Activated naive CD8-positive, alpha-beta T cell (primary cell): ENCODE data around the gene CDH5.

Experiments
- H3K27ac Mint-ChIP-seq: one replicate; pipeline ENCODE4 v1.8.0; 2021; ENCODE audit warnings: mixed read lengths
- H3K27me3 Mint-ChIP-seq: one replicate; pipeline ENCODE4 v1.8.0; 2021; ENCODE audit warnings: mixed read lengths
- H3K36me3 Mint-ChIP-seq: one replicate; pipeline ENCODE4 v1.8.0; 2021; ENCODE audit warnings: mixed read lengths
- H3K4me1 Mint-ChIP-seq: one replicate; pipeline ENCODE4 v1.8.0; 2021; ENCODE audit warnings: low read depth, mixed read lengths
- H3K4me3 Mint-ChIP-seq: one replicate; pipeline ENCODE4 v1.8.0; 2021; ENCODE audit warnings: mild to moderate bottlenecking, mixed read lengths
- H3K9me3 Mint-ChIP-seq: one replicate; pipeline ENCODE4 v1.8.0; 2021; ENCODE audit warnings: low read depth, mixed read lengths

CDH5 gene

DNA sequence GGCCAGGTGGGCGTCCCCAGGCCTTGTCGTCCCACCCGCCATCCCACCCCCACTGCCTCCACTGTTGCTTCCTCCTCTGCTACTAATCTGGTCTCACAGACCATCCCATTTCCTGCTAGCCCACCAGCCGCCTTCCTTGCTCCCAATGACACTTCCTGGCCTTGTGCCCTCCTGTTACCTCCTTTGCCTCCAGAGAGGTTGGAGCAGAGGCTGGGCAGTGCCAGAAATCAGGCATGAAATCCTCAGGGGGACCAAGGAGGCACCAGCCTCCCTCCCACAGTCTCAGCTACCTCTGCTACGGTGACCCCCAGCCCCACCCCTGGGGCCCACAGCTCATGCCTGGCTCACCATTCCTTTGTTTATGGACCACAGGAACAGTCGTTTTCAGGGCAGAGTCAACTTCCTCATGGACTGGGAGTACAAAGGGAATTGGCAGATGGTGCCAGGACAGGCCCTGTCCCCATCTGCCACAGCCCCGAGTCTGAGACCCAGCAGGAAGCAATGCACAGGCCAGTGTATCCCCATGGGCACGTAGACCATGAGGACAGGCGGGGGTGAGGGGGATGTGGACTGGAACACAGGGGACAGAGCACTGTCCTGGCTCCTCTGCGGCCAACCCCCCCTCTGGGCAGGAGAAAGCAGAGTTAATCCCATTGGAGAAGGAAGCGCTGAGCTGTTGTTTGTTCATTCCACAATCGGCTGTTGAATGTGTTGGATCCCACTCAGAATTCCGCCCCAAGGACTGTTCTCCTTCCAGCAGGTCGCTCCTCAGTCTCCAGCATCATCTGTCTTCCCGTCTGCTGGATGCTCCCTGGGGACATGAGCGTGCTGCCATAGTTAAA, 2.2 kb upstream of the CDH5 start:
- H3K36me3 Mint-ChIP-seq = no peaks in the 10 kb centered on the region

DNA sequence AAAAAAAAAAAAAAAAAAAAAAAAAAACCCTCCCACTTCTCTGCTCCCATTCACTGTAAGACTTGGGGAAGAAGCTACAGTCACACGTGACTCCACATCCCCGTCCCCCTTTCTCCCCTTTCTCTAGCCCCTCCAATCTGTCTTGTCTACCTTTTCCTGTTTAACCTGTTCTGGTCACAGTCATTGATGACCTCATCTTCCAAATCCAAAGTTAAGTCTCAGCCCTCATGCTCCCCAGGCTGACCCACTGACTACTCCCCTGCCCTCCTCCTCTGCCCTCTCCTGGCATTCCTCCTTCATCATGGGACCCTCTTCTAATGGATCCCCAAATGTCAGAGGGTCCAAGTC, 1.6 kb upstream of the CDH5 start:
- Mint-ChIP-seq H3K4me3 (no peak overlapping the region), H3K9me3 (no peaks in the 10 kb centered on the region), H3K27me3 (peaks cover 35% of the 10 kb centered on the region), H3K27ac (no peak overlapping the region), H3K4me1 (no peaks in the 10 kb centered on the region), H3K36me3 (no peaks in the 10 kb centered on the region)

More for the DNA sequence above, 2.2 kb upstream of the CDH5 start:
- no peak overlapping the region for H3K4me3 Mint-ChIP-seq
- H3K27me3 Mint-ChIP-seq = peaks cover 35% of the 10 kb centered on the region
- H3K4me1 Mint-ChIP-seq = no peaks in the 10 kb centered on the region
- H3K27ac Mint-ChIP-seq = no peak overlapping the region
- H3K9me3 Mint-ChIP-seq = no peaks in the 10 kb centered on the region

- Mint-ChIP-seq H3K27me3 (peaks cover 31% of the 10 kb centered on the region), H3K4me1 (no peaks in the 10 kb centered on the region)
These were observed 840 bp upstream of the CDH5 start for GRCh38 chr16:66365651-66366050.

GRCh38 chr16:66367968-66368891, 1.7 kb downstream of the CDH5 start:
- Mint-ChIP-seq H3K36me3 (no peaks in the 10 kb centered on the region), H3K9me3 (no peaks in the 10 kb centered on the region), H3K4me1 (no peaks in the 10 kb centered on the region), H3K4me3 (no peak overlapping the region), H3K27me3 (peaks cover 15% of the 10 kb centered on the region), H3K27ac (no peak overlapping the region)

More at GRCh38 chr16:66365651-66366050, 840 bp upstream of the CDH5 start:
- H3K4me3 Mint-ChIP-seq = no peak overlapping the region
- no peak overlapping the region for H3K27ac Mint-ChIP-seq
- H3K36me3 Mint-ChIP-seq = no peaks in the 10 kb centered on the region
- no peaks in the 10 kb centered on the region for H3K9me3 Mint-ChIP-seq

- H3K4me3 Mint-ChIP-seq = no peak overlapping the region
- H3K27me3 Mint-ChIP-seq = peaks cover 12% of the 10 kb centered on the region
- no peaks in the 10 kb centered on the region for H3K9me3 Mint-ChIP-seq
- no peak overlapping the region for H3K27ac Mint-ChIP-seq
- H3K36me3 Mint-ChIP-seq = no peaks in the 10 kb centered on the region
- H3K4me1 Mint-ChIP-seq = no peaks in the 10 kb centered on the region
These were observed 2.6 kb downstream of the CDH5 start for GRCh38 chr16:66369055-66369592.

- Mint-ChIP-seq H3K4me1 (no peaks in the 10 kb centered on the region), H3K27me3 (no peaks in the 10 kb centered on the region), H3K36me3 (no peaks in the 10 kb centered on the region), H3K27ac (no peak overlapping the region), H3K9me3 (no peaks in the 10 kb centered on the region), H3K4me3 (no peak overlapping the region)
These were observed 4.5 kb downstream of the CDH5 start for GRCh38 chr16:66370786-66371684.

- no peaks in the 10 kb centered on the region for H3K36me3 Mint-ChIP-seq
- no peaks in the 10 kb centered on the region for H3K27me3 Mint-ChIP-seq
- H3K4me3 Mint-ChIP-seq = no peak overlapping the region
These were observed 5.8 kb downstream of the CDH5 start for GRCh38 chr16:66372078-66372897.

DNA sequence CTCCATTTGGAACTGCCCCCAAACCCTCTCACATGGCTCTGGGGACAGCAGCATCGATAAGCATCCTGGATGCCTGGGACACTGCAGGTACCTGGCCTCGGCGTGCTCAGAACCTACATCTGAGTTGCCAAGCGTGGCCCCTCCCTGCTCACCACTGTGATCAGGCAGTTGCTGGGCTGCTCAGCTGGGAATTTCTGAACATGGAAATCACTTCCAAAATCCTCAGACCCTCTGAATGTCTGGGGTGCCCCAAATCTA, 6.3 kb downstream of the CDH5 start:
- Mint-ChIP-seq H3K9me3 (no peaks in the 10 kb centered on the region), H3K36me3 (no peaks in the 10 kb centered on the region), H3K27ac (no peak overlapping the region), H3K4me3 (no peak overlapping the region), H3K4me1 (no peaks in the 10 kb centered on the region), H3K27me3 (no peaks in the 10 kb centered on the region)

More at GRCh38 chr16:66372078-66372897, 5.8 kb downstream of the CDH5 start:
- Mint-ChIP-seq H3K27ac (no peak overlapping the region), H3K4me1 (no peaks in the 10 kb centered on the region), H3K9me3 (no peaks in the 10 kb centered on the region)

- no peaks in the 10 kb centered on the region for H3K27me3 Mint-ChIP-seq
- H3K4me3 Mint-ChIP-seq = no peak overlapping the region
- no peak overlapping the region for H3K27ac Mint-ChIP-seq
- no peaks in the 10 kb centered on the region for H3K36me3 Mint-ChIP-seq
- no peaks in the 10 kb centered on the region for H3K4me1 Mint-ChIP-seq
- no peaks in the 10 kb centered on the region for H3K9me3 Mint-ChIP-seq
These were observed 7.2 kb downstream of the CDH5 start for GRCh38 chr16:66373667-66374066.

GRCh38 chr16:66374176-66374575, 7.7 kb downstream of the CDH5 start:
- H3K27me3 Mint-ChIP-seq = no peaks in the 10 kb centered on the region
- no peaks in the 10 kb centered on the region for H3K9me3 Mint-ChIP-seq
- H3K36me3 Mint-ChIP-seq = no peaks in the 10 kb centered on the region
- H3K27ac Mint-ChIP-seq = no peak overlapping the region
- H3K4me1 Mint-ChIP-seq = no peaks in the 10 kb centered on the region
- no peak overlapping the region for H3K4me3 Mint-ChIP-seq

DNA sequence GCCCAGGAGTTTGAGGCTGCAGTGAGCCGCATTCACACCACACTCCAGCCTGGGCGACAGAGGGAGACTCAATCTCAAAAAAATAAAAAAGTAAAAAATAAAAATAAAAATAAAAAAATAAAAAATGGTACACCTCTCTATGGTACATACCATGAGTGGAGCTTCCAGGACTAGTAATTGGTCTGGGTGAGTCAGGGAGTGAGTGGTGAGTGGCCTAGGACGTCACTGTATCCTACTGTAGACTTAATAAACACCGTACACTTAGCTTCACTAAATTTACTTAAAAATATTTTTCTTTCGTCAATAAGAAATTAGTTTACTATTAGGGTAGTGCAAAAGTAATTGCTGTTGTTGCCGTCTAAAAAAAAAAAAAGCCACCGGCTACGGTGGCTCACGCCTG, 9.0 kb downstream of the CDH5 start:
- Mint-ChIP-seq H3K4me3 (no peak overlapping the region), H3K36me3 (no peaks in the 10 kb centered on the region), H3K27ac (no peak overlapping the region), H3K9me3 (no peaks in the 10 kb centered on the region), H3K4me1 (no peaks in the 10 kb centered on the region), H3K27me3 (no peaks in the 10 kb centered on the region)

- Mint-ChIP-seq H3K4me1 (no peaks in the 10 kb centered on the region), H3K36me3 (no peaks in the 10 kb centered on the region), H3K27me3 (no peaks in the 10 kb centered on the region), H3K4me3 (no peak overlapping the region), H3K27ac (no peak overlapping the region), H3K9me3 (no peaks in the 10 kb centered on the region)
These were observed 9.6 kb downstream of the CDH5 start for GRCh38 chr16:66376114-66376513.

- Mint-ChIP-seq H3K27ac (no peak overlapping the region), H3K36me3 (no peaks in the 10 kb centered on the region), H3K27me3 (no peaks in the 10 kb centered on the region), H3K4me1 (no peaks in the 10 kb centered on the region), H3K9me3 (no peaks in the 10 kb centered on the region), H3K4me3 (no peak overlapping the region)
These were observed 10.2 kb downstream of the CDH5 start for GRCh38 chr16:66376577-66377305.
